ENCODE results near the gene NECTIN1.

The NECTIN1 gene

DNA sequence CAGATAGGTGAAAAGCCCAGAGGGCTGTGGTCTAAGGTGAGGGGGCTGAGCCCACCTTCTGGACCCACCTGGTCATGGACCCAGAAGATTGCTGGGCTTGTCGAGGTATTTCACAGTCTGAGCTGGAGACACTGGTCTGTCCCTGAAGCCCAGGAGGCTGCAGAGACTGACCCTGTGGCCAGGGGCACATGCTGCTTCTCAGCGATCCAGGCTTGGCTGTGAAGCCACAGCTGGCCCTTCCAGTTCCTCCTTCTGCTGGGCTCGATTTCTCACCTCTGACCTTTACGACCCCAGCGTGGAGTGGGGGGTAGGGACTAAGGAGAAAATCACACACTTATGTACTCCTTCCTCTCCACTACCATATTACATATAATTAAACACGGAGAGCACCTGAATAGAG lies 88.5 kb downstream of the NECTIN1 start:
- no peak overlapping the region for H3K4me3 ChIP-seq (ENCODE audit: low read depth, low read length)
- DNase-seq (ENCODE audit: low read depth, low spot score): no peak
- ChIA-PET CTCF (no interaction called here), POLR2A (no interaction called here)
- TF ChIP-seq, protein P1, sequence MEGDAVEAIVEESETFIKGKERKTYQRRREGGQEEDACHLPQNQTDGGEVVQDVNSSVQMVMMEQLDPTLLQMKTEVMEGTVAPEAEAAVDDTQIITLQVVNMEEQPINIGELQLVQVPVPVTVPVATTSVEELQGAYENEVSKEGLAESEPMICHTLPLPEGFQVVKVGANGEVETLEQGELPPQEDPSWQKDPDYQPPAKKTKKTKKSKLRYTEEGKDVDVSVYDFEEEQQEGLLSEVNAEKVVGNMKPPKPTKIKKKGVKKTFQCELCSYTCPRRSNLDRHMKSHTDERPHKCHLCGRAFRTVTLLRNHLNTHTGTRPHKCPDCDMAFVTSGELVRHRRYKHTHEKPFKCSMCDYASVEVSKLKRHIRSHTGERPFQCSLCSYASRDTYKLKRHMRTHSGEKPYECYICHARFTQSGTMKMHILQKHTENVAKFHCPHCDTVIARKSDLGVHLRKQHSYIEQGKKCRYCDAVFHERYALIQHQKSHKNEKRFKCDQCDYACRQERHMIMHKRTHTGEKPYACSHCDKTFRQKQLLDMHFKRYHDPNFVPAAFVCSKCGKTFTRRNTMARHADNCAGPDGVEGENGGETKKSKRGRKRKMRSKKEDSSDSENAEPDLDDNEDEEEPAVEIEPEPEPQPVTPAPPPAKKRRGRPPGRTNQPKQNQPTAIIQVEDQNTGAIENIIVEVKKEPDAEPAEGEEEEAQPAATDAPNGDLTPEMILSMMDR (IDR thresholded peaks at IDR 0.05; ENCODE audit: insufficient read depth, low read length, missing control alignments): no peak

DNA sequence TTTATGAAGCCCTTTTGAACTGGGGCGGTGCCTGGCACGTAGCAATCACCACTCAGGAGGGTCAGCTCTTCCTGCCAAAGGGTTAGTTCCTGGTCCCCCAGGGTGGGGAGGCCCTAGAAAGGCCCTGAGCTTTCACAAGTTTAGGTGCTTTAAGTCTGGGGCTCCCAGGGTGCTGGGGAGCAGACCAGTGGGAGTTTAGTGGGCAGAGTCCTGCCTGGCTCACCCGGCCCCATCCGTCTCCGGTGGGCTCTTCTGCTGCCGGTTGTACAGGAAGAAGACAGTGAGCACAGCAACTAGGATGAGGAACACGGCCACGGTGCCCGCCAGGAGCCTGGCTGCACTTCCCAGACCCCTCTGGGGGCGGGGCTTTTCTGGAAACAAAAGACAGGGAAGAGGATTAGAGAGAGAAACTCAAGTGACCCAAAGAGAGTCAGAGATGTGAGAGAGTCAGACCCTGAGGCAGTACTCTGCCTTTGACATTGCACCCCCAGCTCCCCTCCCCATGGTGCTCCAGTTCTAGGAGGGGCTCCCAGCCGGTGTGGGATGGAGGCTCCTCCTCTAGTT lies 89.3 kb downstream of the NECTIN1 start:
- ChIA-PET CTCF (no interaction called here), POLR2A (interaction anchor here (0.6 kb wide), 1 partner anchor 128 kb away, joined by 3 read pairs; no protein-coding TSS in a partner anchor)
- H3K4me3 ChIP-seq (ENCODE audit: low read depth, low read length): no peak overlapping the region
- no peak for DNase-seq (ENCODE audit: low read depth, low spot score)
- TF ChIP-seq, protein P1 (IDR thresholded peaks at IDR 0.05; ENCODE audit: insufficient read depth, low read length, missing control alignments): no peak

- POLR2A ChIA-PET: no interaction called here
- no peak overlapping the region for H3K4me3 ChIP-seq (ENCODE audit: low read depth, low read length)
- TF ChIP-seq, protein P1 (IDR thresholded peaks at IDR 0.05; ENCODE audit: insufficient read depth, low read length, missing control alignments): no peak
- CTCF ChIA-PET: interaction anchor here (0.5 to 0.9 kb wide), 4 partner anchors 8 to 16 kb away, joined by 3 to 4 read pairs (median 4); no protein-coding TSS in a partner anchor
- no peak for DNase-seq (ENCODE audit: low read depth, low spot score)
Observed at GRCh38 chr11:119638851-119639250, 90.1 kb downstream of the NECTIN1 start.

DNA sequence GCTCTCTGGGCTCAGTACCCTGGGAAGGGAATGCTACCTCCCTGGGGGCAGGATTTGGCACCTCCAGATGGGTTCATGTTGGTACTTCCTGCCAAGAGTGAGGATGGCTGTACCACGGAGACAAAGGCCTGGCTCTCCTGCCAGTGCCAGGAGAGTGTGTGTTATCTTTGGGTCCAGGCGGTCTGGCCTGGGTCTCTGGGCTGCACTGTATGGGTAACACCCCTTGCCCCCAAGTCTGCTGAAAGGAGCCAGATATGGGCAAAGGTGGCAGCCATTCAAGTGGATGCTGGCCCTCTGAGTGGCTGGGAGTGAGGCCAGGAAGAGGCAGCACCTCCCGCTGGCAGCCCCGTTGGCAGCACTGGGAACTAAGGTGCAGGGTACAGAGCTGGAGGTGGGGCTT lies 91.5 kb downstream of the NECTIN1 start:
- ChIA-PET CTCF (interaction anchor here (1.0 kb wide), 1 partner anchor 12 kb away, joined by 3 read pairs; no protein-coding TSS in a partner anchor), POLR2A (no interaction called here)
- DNase-seq (ENCODE audit: low read depth, low spot score): no peak
- no peak overlapping the region for H3K4me3 ChIP-seq (ENCODE audit: low read depth, low read length)
- TF ChIP-seq, protein P1 (IDR thresholded peaks at IDR 0.05; ENCODE audit: insufficient read depth, low read length, missing control alignments): no peak

- TF ChIP-seq, protein P1 (IDR thresholded peaks at IDR 0.05; ENCODE audit: insufficient read depth, low read length, missing control alignments): no peak
Observed at GRCh38 chr11:119635776-119636175, 93.2 kb downstream of the NECTIN1 start.

DNA sequence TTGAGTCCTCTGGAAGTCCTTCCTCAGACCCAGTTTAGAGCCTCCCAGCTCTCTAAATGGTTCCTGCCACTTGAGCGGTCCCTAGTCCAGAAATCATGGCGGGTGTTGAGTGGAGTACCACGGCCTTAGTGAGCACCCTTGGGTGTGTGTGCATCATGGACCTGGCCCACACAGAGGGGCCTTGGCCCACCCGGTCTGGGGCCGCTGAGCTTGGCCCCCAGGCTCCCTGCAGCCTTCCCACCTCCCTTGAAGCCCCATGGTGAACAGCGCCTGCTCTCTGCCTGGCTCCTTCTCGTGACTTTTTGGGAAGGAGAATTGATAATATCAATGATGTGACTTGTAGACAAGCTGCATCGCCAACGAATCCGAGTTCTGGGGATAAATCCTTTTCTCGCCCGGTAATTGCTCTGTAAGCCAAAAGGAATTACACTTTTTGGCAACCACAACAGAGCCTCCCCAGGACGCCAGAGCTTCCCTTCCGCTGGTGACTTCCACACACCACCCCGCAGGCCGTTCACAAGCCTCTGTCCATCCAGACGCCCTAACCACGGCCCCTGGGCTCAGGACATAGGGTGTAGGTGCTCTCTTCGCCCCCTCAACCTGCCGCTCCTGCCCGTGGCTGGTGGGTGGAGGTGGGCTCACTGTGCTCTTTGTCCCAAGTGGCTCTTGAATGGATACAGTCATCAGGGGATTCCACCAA lies 93.8 kb downstream of the NECTIN1 start:
- POLR2A ChIA-PET: no interaction called here

More at GRCh38 chr11:119635776-119636175, 93.2 kb downstream of the NECTIN1 start:
- DNase-seq (ENCODE audit: low read depth, low spot score): no peak
- no peak overlapping the region for H3K4me3 ChIP-seq (ENCODE audit: low read depth, low read length)
- ChIA-PET CTCF (interaction anchor here (1.0 to 2.4 kb wide), 3 partner anchors 10 to 102 kb away, joined by 3 to 7 read pairs (median 5); no protein-coding TSS in a partner anchor), POLR2A (no interaction called here)

More for the DNA sequence above, 93.8 kb downstream of the NECTIN1 start:
- CTCF ChIA-PET: interaction anchor here (1.0 to 2.4 kb wide), 3 partner anchors 9 to 101 kb away, joined by 3 to 7 read pairs (median 5); no protein-coding TSS in a partner anchor
- H3K4me3 ChIP-seq (ENCODE audit: low read depth, low read length): no peak overlapping the region
- TF ChIP-seq, protein P1 (IDR thresholded peaks at IDR 0.05; ENCODE audit: insufficient read depth, low read length, missing control alignments): no peak
- DNase-seq (ENCODE audit: low read depth, low spot score): no peak
